Gastroesophageal sphincter (tissue), 4 donors: Measurements from ENCODE around the gene NSUN2. TPM values are rescaled to one million over a fixed set of nuclear protein-coding genes. Genes with fewer than 3 reads are reported as not detected.

ENCODE experiments used
- ATAC-seq: fragments of 150-250 bp; one replicate; pipeline ENCODE4 v1.9.1; 2016; ENCODE audit warnings: mild to moderate bottlenecking, moderate library complexity
- H3K27ac ChIP-seq, 4 donors: fragments of 200-600 bp; sonication (generic) in 3 of 4; 1 replicate in 3 of 4; 2 replicates in 1 of 4; pipeline ENCODE4 v1.5.1; 2016 to 2019
- H3K27me3 ChIP-seq: fragments of 200-600 bp; sonication (generic); one replicate; pipeline ENCODE4 v1.5.1; 2019
- H3K36me3 ChIP-seq, 2 donors: fragments of 200-600 bp; sonication (generic); one replicate each; pipeline ENCODE4 v1.5.1; 2019; ENCODE audit warnings: control low read depth in 1 of 2
- H3K4me1 ChIP-seq, 3 donors: fragments of 200-600 bp; sonication (generic); 1 replicate in 2 of 3; 2 replicates in 1 of 3; pipeline ENCODE4 v1.5.1; 2016 to 2019; ENCODE audit warnings: control low read depth in 2 of 3
- H3K4me3 ChIP-seq, 2 donors: fragments of 200-600 bp; sonication (generic); one replicate each; pipeline ENCODE4 v1.5.1; 2019; ENCODE audit warnings: mild to moderate bottlenecking in 1 of 2, moderate library complexity in 1 of 2
- H3K9me3 ChIP-seq, 3 donors: fragments of 200-600 bp; sonication (generic); one replicate each; pipeline ENCODE4 v1.5.1; 2017 to 2019; ENCODE audit warnings: control low read depth in 2 of 3
- EP300 ChIP-seq: sonication (generic); formaldehyde crosslinking; IDR thresholded peaks from one replicate; pipeline ENCODE4 v1.6.1; 2017; ENCODE audit warnings: antibody characterized with exemption, mild to moderate bottlenecking
- POLR2A ChIP-seq, 2 donors: fragments of 450-650 bp; IDR thresholded peaks; one replicate each; pipeline ENCODE4 v1.6.1; 2017; ENCODE audit warnings: antibody characterized with exemption in 2 of 2, mild to moderate bottlenecking in 2 of 2, moderate library complexity in 1 of 2
- POLR2AphosphoS5 ChIP-seq: sonication (generic); formaldehyde crosslinking; IDR thresholded peaks from one replicate; pipeline ENCODE4 v1.6.1; 2017; ENCODE audit warnings: antibody characterized with exemption
- WGBS, 2 donors: methylation state at CpG; one replicate each; pipeline ENCODE4 v1.1.5; 2018; ENCODE audit warnings: low coverage in 1 of 2; 5-methylcytosine and 5-hydroxymethylcytosine counted together
- total RNA-seq, 4 donors: library from RNA; depleted of rRNA; stranded (reverse); fragments of >200 nt; gene quantifications; one replicate each; pipeline ENCODE4 v1.1.0, GENCODE V29; 2016
- TF ChIP-seq, protein P1 (sequence below), 4 experiments: fragments of 200-600 bp in 2 of 4; fragments of 450-650 bp in 2 of 4; sonication (generic) in 1 of 4; IDR thresholded peaks; one replicate each; pipeline ENCODE4 v1.5.1; 2017 to 2019; ENCODE audit warnings: antibody characterized with exemption in 4 of 4, mild to moderate bottlenecking in 2 of 4, moderate library complexity in 2 of 4

NSUN2 gene
- total RNA-seq, 4 donors from 2014 or later = 34.0 to 50.3 (median 43.6) TPM

GRCh38 chr5:6570530-6570929 is 62.3 kb downstream of the NSUN2 start:
- no peaks in the 10 kb centered on the region for H3K36me3 ChIP-seq
- no peak overlapping the region for H3K27ac ChIP-seq
- H3K27me3 ChIP-seq = peaks cover 28% of the 10 kb centered on the region
- H3K4me3 ChIP-seq = no peak overlapping the region
- no peaks in the 10 kb centered on the region for H3K4me1 ChIP-seq
- no peak for ATAC-seq
- WGBS, 2 donors = 20% methylated on average over 1 of the region's 5 CpGs; no CpG with 5 or more reads in 1 of the 2 donors
- TF ChIP-seq, protein P1, sequence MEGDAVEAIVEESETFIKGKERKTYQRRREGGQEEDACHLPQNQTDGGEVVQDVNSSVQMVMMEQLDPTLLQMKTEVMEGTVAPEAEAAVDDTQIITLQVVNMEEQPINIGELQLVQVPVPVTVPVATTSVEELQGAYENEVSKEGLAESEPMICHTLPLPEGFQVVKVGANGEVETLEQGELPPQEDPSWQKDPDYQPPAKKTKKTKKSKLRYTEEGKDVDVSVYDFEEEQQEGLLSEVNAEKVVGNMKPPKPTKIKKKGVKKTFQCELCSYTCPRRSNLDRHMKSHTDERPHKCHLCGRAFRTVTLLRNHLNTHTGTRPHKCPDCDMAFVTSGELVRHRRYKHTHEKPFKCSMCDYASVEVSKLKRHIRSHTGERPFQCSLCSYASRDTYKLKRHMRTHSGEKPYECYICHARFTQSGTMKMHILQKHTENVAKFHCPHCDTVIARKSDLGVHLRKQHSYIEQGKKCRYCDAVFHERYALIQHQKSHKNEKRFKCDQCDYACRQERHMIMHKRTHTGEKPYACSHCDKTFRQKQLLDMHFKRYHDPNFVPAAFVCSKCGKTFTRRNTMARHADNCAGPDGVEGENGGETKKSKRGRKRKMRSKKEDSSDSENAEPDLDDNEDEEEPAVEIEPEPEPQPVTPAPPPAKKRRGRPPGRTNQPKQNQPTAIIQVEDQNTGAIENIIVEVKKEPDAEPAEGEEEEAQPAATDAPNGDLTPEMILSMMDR (IDR thresholded peaks at IDR 0.05) = no peak
- TF ChIP-seq POLR2A (IDR thresholded peaks at IDR 0.05) = no peak
- TF ChIP-seq POLR2AphosphoS5 = no peak
- no peak for TF ChIP-seq EP300
- no peaks in the 10 kb centered on the region for H3K9me3 ChIP-seq

- no peak overlapping the region for H3K27ac ChIP-seq
- H3K4me1 ChIP-seq = no peaks in the 10 kb centered on the region
- no peaks in the 10 kb centered on the region for H3K36me3 ChIP-seq
- WGBS, 2 donors = 53 to 76% methylated on average over 4 to 6 of the region's 6 CpGs
- TF ChIP-seq POLR2A (IDR thresholded peaks at IDR 0.05) (no peak), POLR2AphosphoS5 (no peak), EP300 (no peak)
- TF ChIP-seq, protein P1 (IDR thresholded peaks at IDR 0.05) = no peak
- H3K9me3 ChIP-seq = no peaks in the 10 kb centered on the region
- peaks cover 24% of the 10 kb centered on the region for H3K27me3 ChIP-seq
- ATAC-seq = no peak
- no peak overlapping the region for H3K4me3 ChIP-seq
These were observed 64.0 kb downstream of the NSUN2 start for GRCh38 chr5:6568889-6569288.

DNA sequence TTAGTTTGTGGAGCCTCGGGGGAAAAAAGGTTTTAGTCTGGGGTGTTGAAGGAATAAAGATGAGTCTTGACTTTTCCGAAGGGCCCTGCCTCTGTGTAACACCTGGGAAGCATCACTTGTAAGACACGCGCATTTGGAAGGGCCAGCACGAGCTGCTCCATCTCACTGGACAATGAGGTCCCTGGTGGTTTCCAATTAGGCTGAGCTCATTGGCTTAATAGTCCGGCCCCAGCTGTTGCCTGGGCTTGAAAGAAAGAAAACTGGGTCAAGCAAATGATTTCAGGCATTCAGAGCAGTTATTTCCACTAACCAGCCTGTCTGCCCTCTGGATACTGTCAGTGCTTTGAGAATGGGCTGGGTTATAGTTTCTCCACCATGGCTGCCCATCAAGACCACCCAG is 64.5 kb downstream of the NSUN2 start:
- ATAC-seq = no peak
- Histone ChIP-seq H3K36me3 (no peaks in the 10 kb centered on the region), H3K9me3 (no peaks in the 10 kb centered on the region), H3K27me3 (peaks cover 19% of the 10 kb centered on the region), H3K4me3 (no peak overlapping the region), H3K4me1 (no peaks in the 10 kb centered on the region), H3K27ac (no peak overlapping the region)
- TF ChIP-seq POLR2A (IDR thresholded peaks at IDR 0.05) (no peak), POLR2AphosphoS5 (no peak), EP300 (no peak)
- TF ChIP-seq, protein P1 (IDR thresholded peaks at IDR 0.05) = no peak
- 20 to 58% methylated on average over 1 to 4 of the region's 6 CpGs for WGBS, 2 donors

DNA sequence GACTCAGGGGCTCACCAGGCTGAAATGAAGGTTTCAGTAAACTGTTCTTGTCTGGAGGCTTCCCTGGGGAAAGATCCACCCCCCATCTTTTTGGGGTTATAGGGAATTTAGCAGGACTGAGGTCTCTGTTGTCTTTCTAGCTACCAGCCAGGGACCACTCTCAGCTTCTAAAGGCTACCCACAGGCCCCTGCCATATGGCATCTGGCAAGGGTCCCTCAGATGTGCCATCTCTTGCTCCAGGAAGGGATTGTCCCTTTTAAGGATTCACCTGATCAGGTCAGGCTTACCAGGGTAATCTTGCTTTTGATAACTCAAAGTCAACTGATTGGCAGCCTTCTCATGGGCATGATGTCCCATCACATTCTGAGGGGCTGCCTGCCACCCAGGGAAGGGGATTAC is 65.0 kb downstream of the NSUN2 start:
- Histone ChIP-seq H3K4me1 (no peaks in the 10 kb centered on the region), H3K4me3 (no peak overlapping the region), H3K27ac (no peak overlapping the region), H3K27me3 (peaks cover 14% of the 10 kb centered on the region), H3K9me3 (no peaks in the 10 kb centered on the region), H3K36me3 (no peaks in the 10 kb centered on the region)
- TF ChIP-seq POLR2AphosphoS5 (no peak), POLR2A (IDR thresholded peaks at IDR 0.05) (no peak), EP300 (no peak)
- TF ChIP-seq, protein P1 (IDR thresholded peaks at IDR 0.05) = no peak
- ATAC-seq = no peak

GRCh38 chr5:6567068-6567467 is 65.8 kb downstream of the NSUN2 start:
- no peak overlapping the region for H3K27ac ChIP-seq
- H3K9me3 ChIP-seq = no peaks in the 10 kb centered on the region
- H3K27me3 ChIP-seq = peaks cover 8% of the 10 kb centered on the region
- H3K36me3 ChIP-seq = no peaks in the 10 kb centered on the region
- no peaks in the 10 kb centered on the region for H3K4me1 ChIP-seq
- no peak overlapping the region for H3K4me3 ChIP-seq
- ATAC-seq = no peak
- WGBS, 2 donors = 81 to 86% methylated on average over 3 to 4 of the region's 4 CpGs
- TF ChIP-seq EP300 (no peak), POLR2AphosphoS5 (no peak), POLR2A (IDR thresholded peaks at IDR 0.05) (no peak)
- TF ChIP-seq, protein P1 (IDR thresholded peaks at IDR 0.05) = no peak
